OCI-LY7 (cell line): ENCODE measurements around the gene MCUB. TPM values are rescaled to one million over a fixed set of nuclear protein-coding genes. Genes with fewer than 3 reads are reported as not detected.

Experiments
- BruUV-seq: library from RNA; stranded (reverse); fragments of 400-500 nt; replicated peaks from 2 replicates; lab custom pipeline; 2021; lab: Mats Ljungman, UMichigan
- CTCF ChIA-PET: fragments of 300-600 bp; sonication (Branson Sonifier 250); formaldehyde crosslinking; loops from one replicate; lab custom pipeline; 2022; ENCODE audit warnings: antibody characterized with exemption; ENCODE audit not compliant: unreplicated experiment; lab: Charles Lee
- POLR2A ChIA-PET: fragments of 300-600 bp; sonication (Branson Sonifier 250); formaldehyde crosslinking; loops from one replicate; lab custom pipeline; 2022; ENCODE audit warnings: antibody characterized with exemption; lab: Charles Lee
- DNase-seq: peaks from one replicate; pipeline ENCODE4 v3.0.0-alpha.2; 2015; ENCODE audit warnings: low spot score
- H2AFZ ChIP-seq: fragments of 200-600 bp; sonication (generic), shearing (Covaris generic); 2 replicates; pipeline ENCODE4 v1.6.1; 2014; ENCODE audit warnings: mild to moderate bottlenecking, antibody characterized with exemption, low read length, moderate library complexity
- H3K27ac ChIP-seq: fragments of 200-600 bp; sonication (generic); 2 replicates; pipeline ENCODE4 v1.5.1; 2014; ENCODE audit warnings: mixed run types, low read depth, mild to moderate bottlenecking, moderate library complexity, low read length, inconsistent platforms; ENCODE audit not compliant: poor library complexity, severe bottlenecking
- H3K36me3 ChIP-seq: fragments of 200-600 bp; sonication (generic); 2 replicates; pipeline ENCODE4 v1.6.1; 2014; ENCODE audit warnings: mild to moderate bottlenecking, antibody characterized with exemption, low read length, moderate library complexity, mixed read lengths; ENCODE audit not compliant: insufficient read depth
- H3K4me1 ChIP-seq: fragments of 200-600 bp; sonication (generic); 2 replicates; pipeline ENCODE4 v1.5.1; 2014; ENCODE audit warnings: mild to moderate bottlenecking, low read length; ENCODE audit not compliant: insufficient read depth, poor library complexity, severe bottlenecking
- H3K4me2 ChIP-seq: fragments of 200-600 bp; sonication (generic); 2 replicates; pipeline ENCODE4 v1.6.1; 2014; ENCODE audit warnings: mild to moderate bottlenecking, low read length
- H3K4me3 ChIP-seq: fragments of 200-600 bp; sonication (generic); 2 replicates; pipeline ENCODE4 v1.5.1; 2014; ENCODE audit warnings: mild to moderate bottlenecking, low read depth, low read length; ENCODE audit not compliant: poor library complexity, severe bottlenecking
- H3K79me2 ChIP-seq: fragments of 200-600 bp; sonication (generic); 2 replicates; pipeline ENCODE4 v1.6.1; 2016; ENCODE audit warnings: low read depth, mild to moderate bottlenecking, low read length, moderate library complexity, mixed read lengths; ENCODE audit not compliant: insufficient read depth
- H3K9me2 ChIP-seq: fragments of 200-600 bp; sonication (generic); 2 replicates; pipeline ENCODE4 v1.6.1; 2016; ENCODE audit warnings: mild to moderate bottlenecking, low read length, mixed read lengths; ENCODE audit not compliant: insufficient read depth
- H3K9me3 ChIP-seq: fragments of 200-600 bp; sonication (generic); 2 replicates; pipeline ENCODE4 v1.6.1; 2014; ENCODE audit warnings: mild to moderate bottlenecking, mixed run types, low read length, mixed read lengths
- H4K20me1 ChIP-seq: fragments of 200-600 bp; sonication (generic); 2 replicates; pipeline ENCODE4 v1.6.1; 2014; ENCODE audit warnings: mild to moderate bottlenecking, antibody characterized with exemption, low read length, moderate library complexity, mixed read lengths; ENCODE audit not compliant: insufficient read depth
- CTCF ChIP-seq: fragments of 200-600 bp; sonication (generic); conservative IDR thresholded peaks from 2 replicates; pipeline ENCODE4 v1.5.1; 2014; ENCODE audit warnings: mild to moderate bottlenecking, antibody characterized with exemption, low read length, moderate library complexity, mixed read lengths
- EZH2phosphoT487 ChIP-seq: fragments of 200-600 bp; sonication (generic); IDR thresholded peaks from 2 replicates; pipeline ENCODE4 v1.6.1; 2018; ENCODE audit warnings: low read depth, borderline replicate concordance, mild to moderate bottlenecking, mixed run types, antibody characterized with exemption, low read length, moderate library complexity, mixed read lengths
- intact Hi-C: fragments of 100-400 bp; cut with micrococcal nuclease; formaldehyde crosslinking; loops from one replicate; pipeline ENCODE4 v1.10.0; 2022; ENCODE audit not compliant: unreplicated experiment
- total RNA-seq, 2 experiments: library from RNA; depleted of rRNA in 1 of 2; stranded (reverse); fragments of >200 nt in 1 of 2; shearing (Covaris generic) in 1 of 2; gene quantifications; 2 replicates each; pipeline ENCODE4 v1.2.3, GENCODE V29; 2014 to 2022

Gene MCUB
- total RNA-seq, 2 experiments from 2014 or later = 40.3 to 64.4 TPM

GRCh38 chr4:109682875-109683274, 122.8 kb downstream of the MCUB start:
- Histone ChIP-seq H3K4me1 (no peaks in the 10 kb centered on the region), H3K4me2 (no peak overlapping the region), H2AFZ (no peak overlapping the region), H3K36me3 (peaks cover 60% of the 10 kb centered on the region), H4K20me1 (no peaks in the 10 kb centered on the region), H3K27ac (no peak overlapping the region), H3K79me2 (no peaks in the 10 kb centered on the region), H3K9me2 (0 out of 2 replicates have a peak, but pooled peaks cover 3% of the 10 kb centered on the region), H3K9me3 (no peaks in the 10 kb centered on the region), H3K4me3 (no peak overlapping the region)
- no TSS peak for BruUV-seq
- POLR2A ChIA-PET = interaction anchor here (1.5 kb wide), 1 partner anchor 20 kb away, joined by 5 read pairs; no protein-coding TSS in a partner anchor
- intact Hi-C loops = no loop called here
- TF ChIP-seq CTCF (no peak), EZH2phosphoT487 (no peak)
- DNase-seq = no peak
- CTCF ChIA-PET = no interaction called here

- Histone ChIP-seq H2AFZ (no peak overlapping the region), H3K9me2 (0 out of 2 replicates have a peak, but pooled peaks cover 3% of the 10 kb centered on the region), H3K4me2 (no peak overlapping the region), H3K27ac (no peak overlapping the region), H4K20me1 (no peaks in the 10 kb centered on the region), H3K79me2 (no peaks in the 10 kb centered on the region), H3K4me1 (no peaks in the 10 kb centered on the region), H3K36me3 (peaks cover 65% of the 10 kb centered on the region), H3K4me3 (no peak overlapping the region), H3K9me3 (no peaks in the 10 kb centered on the region)
- POLR2A ChIA-PET = interaction anchor here (0.7 to 1.8 kb wide), 2 partner anchors 12 to 249 kb away, joined by 5 to 8 read pairs; no protein-coding TSS in a partner anchor
- CTCF ChIA-PET = no interaction called here
- no peak for DNase-seq
- BruUV-seq = no TSS peak
- TF ChIP-seq EZH2phosphoT487 (no peak), CTCF (no peak)
- intact Hi-C loops = no loop called here
These were observed 123.7 kb downstream of the MCUB start for GRCh38 chr4:109683621-109684253.

GRCh38 chr4:109684727-109685126, 124.7 kb downstream of the MCUB start:
- no peaks in the 10 kb centered on the region for H4K20me1 ChIP-seq
- ChIA-PET CTCF (no interaction called here), POLR2A (interaction anchor here (1.8 kb wide), 1 partner anchor 13 kb away, joined by 5 read pairs; no protein-coding TSS in a partner anchor)
- intact Hi-C loops = no loop called here
- no peaks in the 10 kb centered on the region for H3K9me3 ChIP-seq
- peaks cover 73% of the 10 kb centered on the region for H3K36me3 ChIP-seq
- H3K4me2 ChIP-seq = no peak overlapping the region
- H3K9me2 ChIP-seq = 0 out of 2 replicates have a peak, but pooled peaks cover 3% of the 10 kb centered on the region
- no peaks in the 10 kb centered on the region for H3K4me1 ChIP-seq
- H3K27ac ChIP-seq = no peak overlapping the region
- TF ChIP-seq CTCF = no peak
- no peak for TF ChIP-seq EZH2phosphoT487
- H2AFZ ChIP-seq = no peak overlapping the region
- H3K79me2 ChIP-seq = no peaks in the 10 kb centered on the region
- no peak for DNase-seq
- no peak overlapping the region for H3K4me3 ChIP-seq
- no TSS peak for BruUV-seq
